ENCODE results near the gene NEUROG3. TPM values are rescaled to one million over a fixed set of nuclear protein-coding genes. Genes with fewer than 3 reads are reported as not detected.

The NEUROG3 gene
- total RNA-seq, 1 experiment from 2014 or later = not detected

DNA sequence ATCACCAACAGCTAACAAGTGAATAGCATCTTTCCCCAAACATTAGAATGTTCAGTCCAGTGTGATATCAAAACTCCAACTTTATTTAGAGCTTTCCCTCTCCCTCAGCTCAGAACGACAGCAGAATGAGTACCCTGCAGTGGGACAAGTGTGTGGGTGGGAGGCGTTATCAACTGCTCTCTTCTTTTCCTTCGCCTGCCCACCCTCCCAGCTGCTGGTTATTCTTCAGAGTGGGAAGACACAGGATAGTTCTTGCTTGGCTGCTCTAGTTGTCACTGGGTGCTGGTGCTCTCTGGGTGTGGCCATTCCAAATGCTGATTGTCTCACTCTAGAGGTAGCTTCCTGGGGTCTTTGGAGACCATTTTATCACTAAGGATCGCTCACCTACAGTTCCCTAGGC is 43.1 kb upstream of the NEUROG3 start:
- H3K27me3 ChIP-seq (ENCODE audit: control insufficient read depth, insufficient read depth, low read length) = 0 out of 2 replicates have a peak, but pooled peaks cover 2% of the 10 kb centered on the region
- POLR2A ChIA-PET = no interaction called here
- no peaks in the 10 kb centered on the region for H3K9me3 ChIP-seq (ENCODE audit: control insufficient read depth, insufficient read depth, low read depth, low read length)

DNA sequence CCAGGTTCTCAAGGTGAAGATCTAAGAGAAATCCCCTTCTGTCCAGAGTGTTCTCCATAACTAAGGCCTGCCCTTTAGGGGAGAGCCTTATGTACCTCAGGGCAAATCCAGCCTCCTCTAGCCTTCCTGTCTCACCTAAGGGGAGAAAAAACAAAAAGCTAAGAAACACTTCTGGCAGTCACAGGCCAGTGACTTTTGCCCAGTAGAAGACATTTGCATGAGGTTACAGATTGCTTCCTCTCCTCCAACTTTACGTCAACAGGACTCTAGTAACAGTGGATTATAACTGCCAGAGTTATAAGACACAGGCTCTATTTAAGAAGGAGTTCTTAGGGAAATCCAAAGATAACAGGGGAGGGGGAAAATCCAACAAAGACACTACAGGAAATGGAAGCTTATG is 40.9 kb upstream of the NEUROG3 start:
- Histone ChIP-seq H3K9me3 (ENCODE audit: control insufficient read depth, insufficient read depth, low read depth, low read length) (no peaks in the 10 kb centered on the region; the same call in 1 of the 2 replicates), H3K4me1 (ENCODE audit: control insufficient read depth, insufficient read depth, low read length) (no peaks in the 10 kb centered on the region), H3K36me3 (ENCODE audit: control insufficient read depth, insufficient read depth, low read length) (no peaks in the 10 kb centered on the region), H3K27me3 (ENCODE audit: control insufficient read depth, insufficient read depth, low read length) (peaks cover 6% of the 10 kb centered on the region), H3K27ac (ENCODE audit: low read length) (no peak overlapping the region), H3K4me3 (ENCODE audit: low read depth in 2 of 2, low read length in 2 of 2) (no peak overlapping the region)
- TF ChIP-seq REST (IDR thresholded peaks at IDR 0.05; ENCODE audit: insufficient read depth in 1 of 2, low read depth in 2 of 2, low read length in 1 of 2) (no peak), POLR2AphosphoS5 (IDR thresholded peaks at IDR 0.05; ENCODE audit: low read depth, low read length) (no peak), SIN3A (IDR thresholded peaks at IDR 0.05; ENCODE audit: borderline replicate concordance, insufficient read depth, low read depth, low read length) (no peak)
- BruUV-seq (replicated peaks) = no TSS peak
- CTCF ChIA-PET = interaction anchor here (0.6 to 1.6 kb wide), 2 partner anchors 184 to 185 kb away, joined by 3 read pairs; no protein-coding TSS in a partner anchor
- DNase-seq (ENCODE audit: low read depth, low spot score) = no peak
- POLR2A ChIA-PET = no interaction called here
- in situ Hi-C loops (cut with HindIII; ENCODE audit: low pct_unique_long_range_greater_than_20kb, low sequenced_read_pairs) (no loop called here), intact Hi-C loops (cut with micrococcal nuclease; ENCODE audit: unreplicated experiment) (no loop called here)
- no peak for ATAC-seq

More for the DNA sequence above, 43.1 kb upstream of the NEUROG3 start:
- CTCF ChIA-PET = interaction anchor here (0.8 kb wide), 1 partner anchor 20 kb away, joined by 3 read pairs; no protein-coding TSS in a partner anchor
- ATAC-seq (no peak), DNase-seq (ENCODE audit: low read depth, low spot score) (no peak)
- H3K27ac ChIP-seq (ENCODE audit: low read length) = no peak overlapping the region
- intact Hi-C loops (cut with micrococcal nuclease; ENCODE audit: unreplicated experiment) = no loop called here
- TF ChIP-seq POLR2AphosphoS5 (IDR thresholded peaks at IDR 0.05; ENCODE audit: low read depth, low read length) (no peak), REST (IDR thresholded peaks at IDR 0.05; ENCODE audit: insufficient read depth in 1 of 2, low read depth in 2 of 2, low read length in 1 of 2) (no peak), SIN3A (IDR thresholded peaks at IDR 0.05; ENCODE audit: borderline replicate concordance, insufficient read depth, low read depth, low read length) (no peak), TCF7L2 (IDR thresholded peaks at IDR 0.05; ENCODE audit: low read depth, low read length) (no peak)
- TF ChIP-seq, protein P1, sequence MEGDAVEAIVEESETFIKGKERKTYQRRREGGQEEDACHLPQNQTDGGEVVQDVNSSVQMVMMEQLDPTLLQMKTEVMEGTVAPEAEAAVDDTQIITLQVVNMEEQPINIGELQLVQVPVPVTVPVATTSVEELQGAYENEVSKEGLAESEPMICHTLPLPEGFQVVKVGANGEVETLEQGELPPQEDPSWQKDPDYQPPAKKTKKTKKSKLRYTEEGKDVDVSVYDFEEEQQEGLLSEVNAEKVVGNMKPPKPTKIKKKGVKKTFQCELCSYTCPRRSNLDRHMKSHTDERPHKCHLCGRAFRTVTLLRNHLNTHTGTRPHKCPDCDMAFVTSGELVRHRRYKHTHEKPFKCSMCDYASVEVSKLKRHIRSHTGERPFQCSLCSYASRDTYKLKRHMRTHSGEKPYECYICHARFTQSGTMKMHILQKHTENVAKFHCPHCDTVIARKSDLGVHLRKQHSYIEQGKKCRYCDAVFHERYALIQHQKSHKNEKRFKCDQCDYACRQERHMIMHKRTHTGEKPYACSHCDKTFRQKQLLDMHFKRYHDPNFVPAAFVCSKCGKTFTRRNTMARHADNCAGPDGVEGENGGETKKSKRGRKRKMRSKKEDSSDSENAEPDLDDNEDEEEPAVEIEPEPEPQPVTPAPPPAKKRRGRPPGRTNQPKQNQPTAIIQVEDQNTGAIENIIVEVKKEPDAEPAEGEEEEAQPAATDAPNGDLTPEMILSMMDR (IDR thresholded peaks at IDR 0.05) = no peak
- in situ Hi-C loops (cut with HindIII; ENCODE audit: low pct_unique_long_range_greater_than_20kb, low sequenced_read_pairs) = no loop called here
- BruUV-seq (replicated peaks) = no TSS peak
- no peaks in the 10 kb centered on the region for H3K4me1 ChIP-seq (ENCODE audit: control insufficient read depth, insufficient read depth, low read length)
- no peak overlapping the region for H3K4me3 ChIP-seq (ENCODE audit: low read depth in 2 of 2, low read length in 2 of 2)
- no peaks in the 10 kb centered on the region for H3K36me3 ChIP-seq (ENCODE audit: control insufficient read depth, insufficient read depth, low read length)

Data from Panc1 (cell line).